Measurements from ENCODE around the gene HOXD3.

DNA sequence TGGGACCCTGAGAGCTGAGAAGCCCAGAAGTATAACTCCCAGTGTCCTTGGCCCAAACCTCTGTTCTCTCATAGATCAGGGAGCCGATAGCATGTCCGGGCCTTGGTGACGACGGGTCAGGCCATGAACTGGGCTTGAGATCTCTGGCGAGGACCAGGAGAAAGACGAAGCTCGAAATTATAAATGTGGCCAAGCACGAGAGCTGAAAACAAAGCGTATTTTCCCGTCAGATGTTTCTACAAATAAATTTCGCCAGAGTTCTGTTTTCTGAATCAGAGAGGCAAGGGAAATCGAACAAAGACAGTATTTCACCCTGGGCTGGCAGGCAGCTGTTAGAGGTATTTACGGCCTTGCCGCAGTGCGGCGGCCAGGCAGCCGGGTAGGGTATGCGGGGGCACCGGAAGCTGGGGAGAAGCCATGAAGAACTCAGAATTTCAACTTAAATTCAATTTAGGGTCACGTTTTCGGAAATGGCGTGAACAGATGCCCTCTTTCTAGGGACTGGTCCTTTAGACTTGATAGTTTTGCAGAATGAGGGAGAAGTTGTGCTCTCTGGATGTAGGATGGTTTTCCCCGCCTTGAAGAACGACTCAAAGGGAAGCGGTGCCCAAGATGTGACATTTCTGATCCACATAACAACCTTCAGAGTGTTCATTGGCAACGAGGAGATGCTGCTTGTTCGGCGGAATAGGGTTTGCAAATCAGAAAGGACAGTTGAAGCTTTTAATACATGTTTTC lies 18.0 kb upstream of the HOXD3 start:
- TF ChIP-seq CTCF (IDR thresholded peaks at IDR 0.05; ENCODE audit: borderline replicate concordance, extremely low read depth, low read length, poor library complexity, severe bottlenecking) (no peak), EZH2 (IDR thresholded peaks at IDR 0.05; ENCODE audit: borderline replicate concordance, low read depth, low read length, severe bottlenecking) (no peak)
